Fibroblast of lung (primary cell): ENCODE data around the gene WNK2. TPM values are rescaled to one million over a fixed set of nuclear protein-coding genes. Genes with fewer than 3 reads are reported as not detected.

Experiments used
- DNase-seq, 2 donors: peaks; one replicate each; pipeline versions ENCODE4 v3.0.0 to v3.0.0-alpha.2; 2010; ENCODE audit warnings: low read depth in 2 of 2
- H2AFZ ChIP-seq: 2 replicates; pipeline ENCODE4 v1.5.1; 2012; ENCODE audit warnings: low read length, control low read depth, inconsistent platforms
- H3K27ac ChIP-seq: 2 replicates; pipeline ENCODE4 v1.5.1; 2011; ENCODE audit warnings: low read length, control low read depth; ENCODE audit not compliant: insufficient read depth
- H3K27me3 ChIP-seq: 2 replicates; pipeline ENCODE4 v1.5.1; 2011; ENCODE audit warnings: mild to moderate bottlenecking, low read length; ENCODE audit not compliant: control insufficient read depth, insufficient read depth
- H3K36me3 ChIP-seq: 2 replicates; pipeline ENCODE4 v1.5.1; 2011; ENCODE audit warnings: low read length; ENCODE audit not compliant: control insufficient read depth, insufficient read depth
- H3K4me1 ChIP-seq: 2 replicates; pipeline ENCODE4 v1.5.1; 2011; ENCODE audit warnings: low read length; ENCODE audit not compliant: control insufficient read depth, insufficient read depth; ENCODE audit errors: extremely low read depth
- H3K4me2 ChIP-seq: 2 replicates; pipeline ENCODE4 v1.5.1; 2011; ENCODE audit warnings: low read length, control low read depth; ENCODE audit not compliant: insufficient read depth; ENCODE audit errors: extremely low read depth
- H3K4me3 ChIP-seq, 4 experiments: fragments of 200-600 bp in 1 of 4; sonication (generic) in 1 of 4; replicated peaks in 1 of 4; 2 replicates each; pipeline ENCODE4 v1.5.1; 2011 to 2016; ENCODE audit warnings: low read length in 4 of 4, low read depth in 3 of 4, mild to moderate bottlenecking in 3 of 4, control low read depth in 2 of 4, inconsistent platforms in 1 of 4, mixed read lengths in 1 of 4; ENCODE audit not compliant: insufficient read depth in 1 of 4; ENCODE audit errors: control extremely low read depth in 1 of 4
- H3K79me2 ChIP-seq: 2 replicates; pipeline ENCODE4 v1.5.1; 2012; ENCODE audit warnings: mild to moderate bottlenecking, low read length, inconsistent platforms; ENCODE audit not compliant: control insufficient read depth, insufficient read depth
- H3K9ac ChIP-seq: 2 replicates; pipeline ENCODE4 v1.5.1; 2011; ENCODE audit warnings: mild to moderate bottlenecking, low read length, control low read depth; ENCODE audit not compliant: insufficient read depth
- H3K9me3 ChIP-seq: 2 replicates; pipeline ENCODE4 v1.5.1; 2012; ENCODE audit warnings: low read depth, low read length; ENCODE audit not compliant: control insufficient read depth, insufficient read depth
- H4K20me1 ChIP-seq: 2 replicates; pipeline ENCODE4 v1.5.1; 2011; ENCODE audit warnings: low read length; ENCODE audit not compliant: control insufficient read depth, insufficient read depth; ENCODE audit errors: extremely low read depth
- EZH2 ChIP-seq: IDR thresholded peaks from 2 replicates; pipeline ENCODE4 v1.5.1; 2012; ENCODE audit warnings: low read length, control low read depth, mild to moderate bottlenecking; ENCODE audit errors: missing control alignments
- polyA plus RNA-seq, 2 donors: library from polyadenylated mRNA; depleted of rRNA in 1 of 2; stranded (reverse) in 1 of 2; unstranded in 1 of 2; fragments of >200 nt; gene quantifications; 2 replicates each; pipeline ENCODE4 v1.2.1, GENCODE V29; 2011 to 2012; ENCODE audit warnings: missing spikeins in 1 of 2
- total RNA-seq: library from RNA; depleted of rRNA; stranded (reverse); fragments of >200 nt; gene quantifications from 2 replicates; pipeline ENCODE4 v1.2.1, GENCODE V29; 2014
- TF ChIP-seq, protein P1 (sequence below), 2 donors: IDR thresholded peaks in 1 of 2; conservative IDR thresholded peaks in 1 of 2; 1 replicate in 1 of 2; 2 replicates in 1 of 2; pipeline ENCODE4 v1.5.1; 2011 to 2012; ENCODE audit warnings: low read length in 2 of 2, control low read depth in 1 of 2, inconsistent platforms in 1 of 2, low read depth in 1 of 2, mild to moderate bottlenecking in 1 of 2

Gene WNK2
- total and polyA plus RNA-seq, 2 donors (not counting 1 experiment from before 2014, with no cell fraction given): not detected

GRCh38 chr9:93252116-93252780 is 68.3 kb downstream of the WNK2 start:
- Histone ChIP-seq H3K9me3 (no peaks in the 10 kb centered on the region), H3K79me2 (no peaks in the 10 kb centered on the region), H4K20me1 (no peaks in the 10 kb centered on the region), H3K4me3 (no peak overlapping the region), H2AFZ (no peak overlapping the region), H3K4me2 (no peak overlapping the region), H3K9ac (no peak overlapping the region), H3K4me1 (no peaks in the 10 kb centered on the region), H3K36me3 (no peaks in the 10 kb centered on the region), H3K27ac (no peak overlapping the region), H3K27me3 (no peaks in the 10 kb centered on the region)
- DNase-seq: no peak
- TF ChIP-seq, protein P1, sequence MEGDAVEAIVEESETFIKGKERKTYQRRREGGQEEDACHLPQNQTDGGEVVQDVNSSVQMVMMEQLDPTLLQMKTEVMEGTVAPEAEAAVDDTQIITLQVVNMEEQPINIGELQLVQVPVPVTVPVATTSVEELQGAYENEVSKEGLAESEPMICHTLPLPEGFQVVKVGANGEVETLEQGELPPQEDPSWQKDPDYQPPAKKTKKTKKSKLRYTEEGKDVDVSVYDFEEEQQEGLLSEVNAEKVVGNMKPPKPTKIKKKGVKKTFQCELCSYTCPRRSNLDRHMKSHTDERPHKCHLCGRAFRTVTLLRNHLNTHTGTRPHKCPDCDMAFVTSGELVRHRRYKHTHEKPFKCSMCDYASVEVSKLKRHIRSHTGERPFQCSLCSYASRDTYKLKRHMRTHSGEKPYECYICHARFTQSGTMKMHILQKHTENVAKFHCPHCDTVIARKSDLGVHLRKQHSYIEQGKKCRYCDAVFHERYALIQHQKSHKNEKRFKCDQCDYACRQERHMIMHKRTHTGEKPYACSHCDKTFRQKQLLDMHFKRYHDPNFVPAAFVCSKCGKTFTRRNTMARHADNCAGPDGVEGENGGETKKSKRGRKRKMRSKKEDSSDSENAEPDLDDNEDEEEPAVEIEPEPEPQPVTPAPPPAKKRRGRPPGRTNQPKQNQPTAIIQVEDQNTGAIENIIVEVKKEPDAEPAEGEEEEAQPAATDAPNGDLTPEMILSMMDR (conservative IDR thresholded peaks at IDR 0.05 in 1 of 2, IDR thresholded peaks at IDR 0.05 in 1 of 2; ENCODE audit: low read depth in 1 of 2, low read length in 2 of 2): no peak
- TF ChIP-seq EZH2: no peak

DNA sequence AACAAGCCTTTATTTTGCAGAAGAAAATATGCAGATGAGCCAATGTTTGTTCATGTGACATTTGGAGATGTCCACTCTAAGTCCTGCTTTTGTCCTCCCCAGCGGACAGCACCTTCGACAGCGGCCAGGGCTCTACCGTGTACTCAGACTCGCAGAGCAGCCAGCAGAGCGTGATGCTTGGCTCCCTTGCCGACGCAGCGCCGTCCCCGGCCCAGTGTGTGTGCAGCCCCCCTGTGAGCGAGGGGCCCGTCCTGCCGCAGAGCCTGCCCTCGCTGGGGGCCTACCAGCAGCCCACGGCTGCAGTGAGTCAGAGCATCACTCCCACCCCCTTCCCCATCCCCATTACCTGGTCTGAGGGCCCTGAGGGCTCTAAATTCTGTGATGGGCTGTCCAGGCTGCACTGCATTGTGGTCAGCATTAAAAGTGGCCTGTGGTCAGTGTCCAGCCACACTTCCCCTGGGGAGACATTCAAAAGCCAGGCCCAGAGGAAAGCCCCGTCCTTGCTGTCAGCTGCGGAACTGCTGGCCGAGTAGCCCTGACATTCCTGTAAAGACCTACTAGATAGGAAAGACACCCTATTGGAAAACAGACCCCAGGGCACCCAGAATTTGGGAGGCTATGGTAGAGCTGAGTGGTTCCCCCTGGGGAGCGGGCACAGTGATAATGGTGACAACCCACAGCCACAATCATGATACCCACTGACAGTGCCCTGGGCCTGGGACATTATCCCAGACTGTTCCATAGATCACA is 69.0 kb downstream of the WNK2 start:
- Histone ChIP-seq H3K4me1 (no peaks in the 10 kb centered on the region), H3K9ac (no peak overlapping the region)
- no peak for DNase-seq

GRCh38 chr9:93253633-93254032 is 69.7 kb downstream of the WNK2 start:
- no peak overlapping the region for H2AFZ ChIP-seq
- no peak overlapping the region for H3K9ac ChIP-seq
- no peak overlapping the region for H3K4me2 ChIP-seq
- H3K36me3 ChIP-seq: no peaks in the 10 kb centered on the region
- H3K4me3 ChIP-seq: no peak overlapping the region
- H3K79me2 ChIP-seq: no peaks in the 10 kb centered on the region
- DNase-seq: no peak
- TF ChIP-seq, protein P1 (conservative IDR thresholded peaks at IDR 0.05 in 1 of 2, IDR thresholded peaks at IDR 0.05 in 1 of 2; ENCODE audit: low read depth in 1 of 2, low read length in 2 of 2): no peak
- no peak for TF ChIP-seq EZH2
- no peak overlapping the region for H3K27ac ChIP-seq
- no peaks in the 10 kb centered on the region for H3K27me3 ChIP-seq
- H4K20me1 ChIP-seq: no peaks in the 10 kb centered on the region
- no peaks in the 10 kb centered on the region for H3K9me3 ChIP-seq
- no peaks in the 10 kb centered on the region for H3K4me1 ChIP-seq

More for the DNA sequence above, 69.0 kb downstream of the WNK2 start:
- no peaks in the 10 kb centered on the region for H3K9me3 ChIP-seq
- H3K79me2 ChIP-seq: no peaks in the 10 kb centered on the region
- no peaks in the 10 kb centered on the region for H3K36me3 ChIP-seq
- no peak for TF ChIP-seq EZH2
- TF ChIP-seq, protein P1 (conservative IDR thresholded peaks at IDR 0.05 in 1 of 2, IDR thresholded peaks at IDR 0.05 in 1 of 2; ENCODE audit: low read depth in 1 of 2, low read length in 2 of 2): no peak
- H3K4me2 ChIP-seq: no peak overlapping the region
- H3K27me3 ChIP-seq: no peaks in the 10 kb centered on the region
- no peak overlapping the region for H3K27ac ChIP-seq
- no peaks in the 10 kb centered on the region for H4K20me1 ChIP-seq
- H2AFZ ChIP-seq: no peak overlapping the region
- H3K4me3 ChIP-seq: no peak overlapping the region
